Measurements from ENCODE around the gene ADAMTSL5.

Gene ADAMTSL5

GRCh38 chr19:1495799-1496713, 16.8 kb downstream of the ADAMTSL5 start:
- DNase-seq (ENCODE audit: low spot score), result no peak

DNA sequence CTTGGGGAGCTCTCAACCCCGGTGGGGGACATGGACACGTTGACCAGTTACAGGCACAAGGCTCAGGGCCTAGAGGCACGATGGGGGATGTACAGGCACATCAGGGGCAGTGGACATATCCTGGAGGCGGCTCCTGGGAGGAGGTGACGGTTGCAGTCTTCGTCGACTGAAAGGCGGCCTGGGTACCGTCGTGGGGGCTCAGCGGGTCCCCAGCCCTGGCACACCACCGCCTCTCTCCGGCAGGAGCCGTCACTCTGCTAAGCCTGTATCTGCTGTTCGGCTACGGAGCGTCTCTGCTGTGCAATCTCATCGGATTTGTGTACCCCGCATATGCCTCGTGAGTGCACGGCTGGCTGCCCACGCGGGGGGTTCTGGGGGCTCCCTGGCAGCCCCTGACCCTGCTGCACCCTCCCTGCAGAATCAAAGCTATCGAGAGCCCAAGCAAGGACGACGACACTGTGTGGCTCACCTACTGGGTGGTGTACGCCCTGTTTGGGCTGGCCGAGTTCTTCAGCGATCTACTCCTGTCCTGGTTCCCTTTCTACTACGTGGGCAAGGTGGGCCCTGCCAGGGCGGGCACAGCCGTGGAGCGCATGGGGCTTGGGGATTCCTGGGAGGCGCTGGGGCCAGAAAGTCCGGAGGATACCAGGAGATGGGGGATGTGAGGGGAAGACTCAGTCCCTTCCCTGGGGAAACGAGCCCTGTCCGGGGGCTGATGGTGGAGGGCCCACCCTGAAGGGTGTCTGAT, 17.6 kb downstream of the ADAMTSL5 start:
- DNase-seq (ENCODE audit: low spot score), result no peak

GRCh38 chr19:1494115-1494815, 18.6 kb downstream of the ADAMTSL5 start:
- no peak for DNase-seq (ENCODE audit: low spot score)

GRCh38 chr19:1492474-1493006, 20.3 kb downstream of the ADAMTSL5 start:
- DNase-seq (ENCODE audit: low spot score), result no peak

DNA sequence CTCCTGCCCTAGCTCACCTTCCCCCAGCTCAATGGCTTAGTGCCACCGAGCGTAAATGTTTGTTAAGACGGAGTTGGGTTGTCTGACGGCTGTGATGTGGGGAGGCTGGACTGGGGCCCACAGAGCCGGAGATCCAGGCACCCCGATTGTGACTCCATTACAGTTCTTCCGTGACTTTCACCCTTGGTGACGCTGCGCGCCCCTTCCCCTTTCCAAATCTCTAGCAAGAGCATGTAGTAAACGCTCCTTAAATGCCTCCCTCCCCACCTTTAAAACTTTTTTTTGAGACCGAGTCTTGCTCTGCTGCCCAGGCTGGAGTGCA, 21.0 kb downstream of the ADAMTSL5 start:
- DNase-seq (ENCODE audit: low spot score), result no peak

GRCh38 chr19:1491114-1491848, 21.5 kb downstream of the ADAMTSL5 start, which contains the start of gene REEP6:
Gene REEP6 (plus strand): TSS chr19:1491181. CDS start chr19:1491270, 89 bp downstream.
- DNase-seq (ENCODE audit: low spot score), result no peak

DNA sequence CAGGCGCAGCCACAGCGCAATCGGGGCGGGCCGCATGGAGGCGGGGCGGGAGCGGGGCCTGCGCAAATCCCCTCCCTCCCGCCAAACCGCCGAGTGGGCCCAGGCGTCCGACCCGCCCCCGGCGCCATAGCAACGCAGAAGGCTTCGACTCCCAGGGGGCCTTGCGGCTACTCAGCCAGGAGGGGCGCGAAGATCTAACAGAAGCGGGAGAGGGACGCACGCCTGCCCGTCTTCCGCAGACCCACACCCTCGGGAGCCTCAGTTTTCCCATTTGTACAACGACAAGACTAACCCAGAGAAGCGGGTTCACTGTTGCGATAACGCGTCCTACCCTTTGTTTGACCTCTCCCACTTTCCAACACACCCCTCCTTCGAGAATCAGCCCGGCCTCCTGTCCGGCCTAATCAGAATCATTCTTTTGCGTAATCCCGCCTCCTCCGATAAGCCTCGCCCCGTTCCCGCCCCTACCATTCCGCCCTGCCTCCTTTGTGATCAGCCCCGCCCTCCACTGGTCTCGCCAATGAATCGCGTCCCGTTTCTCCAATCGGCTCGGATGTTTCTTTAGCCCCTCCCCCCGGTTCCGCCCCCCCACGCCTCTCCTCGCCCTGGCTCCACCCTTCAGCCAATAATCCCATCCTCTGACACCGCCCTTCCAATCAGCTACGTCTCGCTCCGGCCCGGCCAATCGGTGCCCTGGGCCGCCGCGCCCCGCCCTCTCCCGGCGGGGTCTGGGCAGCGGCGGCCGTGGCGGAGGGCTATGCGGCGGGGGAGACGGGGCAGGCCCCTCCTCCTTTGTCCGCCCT, 22.3 kb downstream of the ADAMTSL5 start, which contains the start of gene PCSK4:
Gene PCSK4, minus strand, starts transcription at position 40 of the 803 bp plus-strand sequence. Its CDS starts 4 bp downstream, at position 36.
- peak; percentile 99 for DNase-seq (ENCODE audit: low spot score)

DNA sequence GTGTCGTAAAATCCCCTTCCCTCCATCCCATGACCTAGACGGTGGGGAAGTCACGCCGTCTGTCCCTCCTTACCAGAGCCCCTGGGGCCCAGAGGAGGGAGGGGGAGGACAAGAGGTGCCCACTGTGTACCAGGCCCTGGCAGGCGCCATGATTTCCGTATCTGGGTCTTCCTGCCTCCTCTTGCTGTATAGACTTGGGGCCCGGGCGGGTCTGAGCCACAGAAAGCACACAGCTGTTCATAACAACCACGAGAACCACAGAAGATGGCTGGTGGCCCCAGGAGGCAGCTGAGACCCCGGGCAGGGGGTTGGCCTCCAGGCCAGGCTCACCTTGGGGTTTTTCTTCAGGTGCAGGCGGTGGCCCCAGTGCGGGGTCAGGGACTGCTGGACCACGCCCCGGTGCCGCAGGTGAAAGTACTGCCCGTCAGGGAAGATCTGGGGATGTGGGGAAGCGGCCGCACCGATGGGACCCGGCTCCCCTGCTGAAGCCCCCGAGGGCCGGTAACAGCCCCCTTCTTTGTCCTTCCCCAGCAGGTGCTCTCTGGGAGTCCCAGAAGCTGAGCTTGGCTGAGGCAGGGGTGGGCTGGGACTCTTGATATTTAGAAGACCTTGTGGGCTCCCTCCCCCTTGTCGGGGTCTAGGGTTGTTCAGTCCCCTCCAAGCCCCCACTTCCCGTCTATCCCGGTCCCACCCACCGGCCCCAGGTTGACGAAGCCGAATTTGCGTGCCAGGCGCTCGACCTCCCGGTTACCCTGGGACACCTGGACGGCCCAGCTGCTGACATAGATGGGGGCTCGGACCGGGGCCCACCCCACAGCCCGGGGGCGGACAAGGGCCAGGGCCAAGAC, 23.1 kb downstream of the ADAMTSL5 start:
- no peak for DNase-seq (ENCODE audit: low spot score)

GRCh38 chr19:1488282-1488601, 24.6 kb downstream of the ADAMTSL5 start:
- no peak for DNase-seq (ENCODE audit: low spot score)

DNA sequence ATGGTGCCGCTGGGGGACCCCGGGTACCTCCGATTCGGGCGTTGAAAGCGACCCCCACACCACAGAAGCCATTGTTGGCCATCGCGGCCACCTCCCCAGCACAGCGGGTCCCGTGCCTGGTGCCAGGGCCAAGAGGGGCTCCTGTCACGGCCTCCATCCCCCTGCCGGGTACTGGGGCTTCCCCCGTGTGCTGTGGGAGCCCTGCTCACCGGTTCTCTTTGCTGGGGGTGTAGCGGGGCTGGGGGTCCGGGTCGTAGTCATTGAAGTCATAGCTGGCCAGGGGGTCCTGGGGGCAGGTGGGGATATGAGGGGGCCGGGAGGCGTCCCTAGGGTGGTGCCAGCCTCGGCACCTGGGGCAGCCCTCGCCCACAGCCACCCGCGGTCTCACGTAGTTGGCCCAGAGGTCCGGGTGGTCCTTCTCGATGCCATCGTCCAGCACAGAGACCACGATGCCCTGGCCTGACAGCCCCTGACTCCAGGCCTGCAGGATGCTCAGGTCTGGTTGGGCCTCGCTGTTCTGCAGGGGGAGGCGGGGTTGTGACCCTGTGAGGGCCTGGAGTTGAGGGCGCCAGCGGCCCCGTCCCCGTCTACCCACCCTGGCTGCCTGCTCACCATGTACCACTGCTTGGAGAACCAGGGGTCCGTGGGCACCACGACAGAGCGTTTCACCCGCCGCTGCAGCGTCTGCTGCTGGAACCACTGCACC, 25.1 kb downstream of the ADAMTSL5 start:
- DNase-seq (ENCODE audit: low spot score), result no peak

GRCh38 chr19:1486720-1487575, 25.9 kb downstream of the ADAMTSL5 start:
- no peak for DNase-seq (ENCODE audit: low spot score)

- DNase-seq (ENCODE audit: low spot score), result no peak
Observed at GRCh38 chr19:1483979-1484428, 28.8 kb downstream of the ADAMTSL5 start.

- no peak for DNase-seq (ENCODE audit: low spot score)
Observed at GRCh38 chr19:1483131-1483978, 29.5 kb downstream of the ADAMTSL5 start.

- DNase-seq (ENCODE audit: low spot score), result no peak
Observed at GRCh38 chr19:1482361-1483130, 30.3 kb downstream of the ADAMTSL5 start.

- no peak for DNase-seq (ENCODE audit: low spot score)
Observed at GRCh38 chr19:1481893-1482360, 30.9 kb downstream of the ADAMTSL5 start.

DNA sequence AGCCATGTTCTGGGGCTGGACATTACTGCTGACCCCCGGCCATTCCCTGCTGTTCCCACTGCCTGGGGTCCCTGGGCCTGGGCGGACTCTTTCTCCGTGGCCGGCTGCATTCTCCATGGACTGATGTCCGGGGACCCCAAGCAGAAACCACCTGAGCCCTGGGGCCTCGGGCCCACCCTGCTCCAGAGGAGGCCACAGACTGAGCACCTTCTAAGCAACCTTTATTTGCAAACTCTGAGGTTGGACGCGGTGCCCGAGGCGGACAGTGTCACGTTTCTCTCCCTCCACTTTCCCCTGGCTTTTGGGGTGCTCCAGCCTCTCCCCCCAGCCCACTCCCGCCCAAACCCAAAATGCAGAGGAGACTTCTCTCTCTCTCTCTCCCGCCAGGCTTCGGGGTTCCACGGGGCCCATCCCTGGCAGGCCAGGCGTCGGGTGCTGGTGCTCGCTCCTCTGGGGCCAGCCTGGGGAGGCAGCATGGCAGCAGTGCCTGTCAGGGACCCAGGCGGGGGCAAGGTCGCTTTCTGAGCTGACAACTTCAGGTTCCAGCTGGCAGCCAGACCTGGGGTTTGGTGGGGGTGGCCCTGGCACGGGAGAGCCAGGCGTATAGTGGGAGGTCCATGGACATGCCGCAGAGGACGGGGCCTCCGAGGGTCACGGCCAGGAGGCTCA, 31.5 kb downstream of the ADAMTSL5 start:
- no peak for DNase-seq (ENCODE audit: low spot score)

Data from AG08395 (cell line).